Sigmoid colon (tissue), 4 donors: ENCODE results near the gene ARHGAP22.

Source experiments
- EP300 ChIP-seq, 4 donors: sonication (generic); formaldehyde crosslinking; IDR thresholded peaks; one replicate each; pipeline ENCODE4 v1.6.1; 2017; ENCODE audit warnings: antibody characterized with exemption in 4 of 4
- POLR2A ChIP-seq, 2 donors: fragments of 450-650 bp; IDR thresholded peaks; one replicate each; pipeline ENCODE4 v1.6.1; 2016; ENCODE audit warnings: antibody characterized with exemption in 2 of 2, mild to moderate bottlenecking in 2 of 2, moderate library complexity in 2 of 2
- POLR2AphosphoS5 ChIP-seq, 4 donors: sonication (generic); formaldehyde crosslinking; IDR thresholded peaks; one replicate each; pipeline ENCODE4 v1.6.1; 2017; ENCODE audit warnings: antibody characterized with exemption in 4 of 4
- TF ChIP-seq, protein P1 (sequence below), 4 experiments: fragments of 450-650 bp in 3 of 4; fragments of 200-600 bp in 1 of 4; IDR thresholded peaks; one replicate each; pipeline ENCODE4 v1.5.1; 2016 to 2019; ENCODE audit warnings: antibody characterized with exemption in 4 of 4, mild to moderate bottlenecking in 3 of 4, moderate library complexity in 2 of 4

DNA sequence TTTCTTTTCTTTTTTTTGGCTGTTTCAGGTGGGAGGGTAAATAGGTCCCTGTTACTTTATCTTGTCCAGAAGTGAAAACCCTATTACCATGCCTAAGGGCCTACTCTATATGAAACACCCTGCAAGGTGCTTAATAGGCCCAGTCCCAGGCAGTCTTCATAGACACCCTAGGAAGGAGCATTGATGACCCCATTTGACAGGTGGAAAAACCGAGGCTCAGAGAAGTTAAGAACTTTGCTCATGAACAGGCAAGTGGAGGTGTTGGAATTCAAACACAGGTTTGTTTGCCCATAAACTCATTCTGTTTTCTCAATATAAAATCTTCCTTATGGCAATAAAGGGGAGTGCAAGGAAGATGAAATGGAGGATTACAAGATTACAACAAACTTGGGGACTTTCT, 115.8 kb downstream of the ARHGAP22 start:
- TF ChIP-seq POLR2A (IDR thresholded peaks at IDR 0.05) (no peak), POLR2AphosphoS5 (IDR thresholded peaks at IDR 0.05) (no peak), EP300 (IDR thresholded peaks at IDR 0.05) (no peak)
- TF ChIP-seq, protein P1, sequence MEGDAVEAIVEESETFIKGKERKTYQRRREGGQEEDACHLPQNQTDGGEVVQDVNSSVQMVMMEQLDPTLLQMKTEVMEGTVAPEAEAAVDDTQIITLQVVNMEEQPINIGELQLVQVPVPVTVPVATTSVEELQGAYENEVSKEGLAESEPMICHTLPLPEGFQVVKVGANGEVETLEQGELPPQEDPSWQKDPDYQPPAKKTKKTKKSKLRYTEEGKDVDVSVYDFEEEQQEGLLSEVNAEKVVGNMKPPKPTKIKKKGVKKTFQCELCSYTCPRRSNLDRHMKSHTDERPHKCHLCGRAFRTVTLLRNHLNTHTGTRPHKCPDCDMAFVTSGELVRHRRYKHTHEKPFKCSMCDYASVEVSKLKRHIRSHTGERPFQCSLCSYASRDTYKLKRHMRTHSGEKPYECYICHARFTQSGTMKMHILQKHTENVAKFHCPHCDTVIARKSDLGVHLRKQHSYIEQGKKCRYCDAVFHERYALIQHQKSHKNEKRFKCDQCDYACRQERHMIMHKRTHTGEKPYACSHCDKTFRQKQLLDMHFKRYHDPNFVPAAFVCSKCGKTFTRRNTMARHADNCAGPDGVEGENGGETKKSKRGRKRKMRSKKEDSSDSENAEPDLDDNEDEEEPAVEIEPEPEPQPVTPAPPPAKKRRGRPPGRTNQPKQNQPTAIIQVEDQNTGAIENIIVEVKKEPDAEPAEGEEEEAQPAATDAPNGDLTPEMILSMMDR (IDR thresholded peaks at IDR 0.05) = no peak
